ENCODE results near the gene ABHD17A.

ABHD17A gene

DNA sequence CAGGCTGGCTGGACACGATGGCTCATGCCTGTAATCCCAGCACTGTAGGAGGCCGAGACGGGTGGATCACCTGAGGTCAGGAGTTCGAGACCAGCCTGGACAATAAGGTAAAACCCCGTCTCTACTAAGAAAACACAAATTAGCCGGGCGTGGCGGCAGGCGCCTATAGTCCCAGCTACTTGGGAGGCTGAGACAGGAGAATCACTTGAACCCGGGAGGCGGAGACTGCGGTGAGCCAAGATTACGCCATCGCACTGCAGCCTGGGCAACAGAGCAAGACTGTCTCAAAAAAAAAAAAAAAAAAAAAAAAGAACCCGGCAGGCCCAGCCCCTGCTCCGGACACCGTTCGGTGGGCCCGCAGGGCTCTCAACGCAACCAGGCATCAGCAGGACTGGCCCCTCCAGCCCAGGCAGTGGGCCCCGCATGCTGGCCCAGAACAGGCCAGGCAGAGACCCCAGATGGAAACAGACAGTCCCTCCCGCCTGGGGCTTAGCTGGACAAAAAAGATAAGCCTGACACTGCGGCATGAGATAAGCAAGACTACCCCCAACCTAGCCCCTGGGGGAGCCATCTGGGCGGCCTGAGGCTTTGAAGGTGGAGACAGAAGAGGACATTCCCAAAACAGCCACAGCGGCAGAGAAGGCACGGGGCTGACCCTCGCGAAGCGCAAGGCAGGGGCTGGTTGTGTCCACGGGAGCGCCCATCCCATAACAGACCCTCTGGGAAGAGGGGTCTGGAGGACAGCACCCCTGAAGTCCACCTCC, 48.7 kb downstream of the ABHD17A start:
- H3K9me3 ChIP-seq (ENCODE audit: control insufficient read depth, low read length) = no peaks in the 10 kb centered on the region
- WGBS, 2 experiments (ENCODE audit: insufficient coverage in 2 of 2) = 93 to 96% methylated on average over 26 to 29 of the region's 31 CpGs
- no peak overlapping the region for H3K4me3 ChIP-seq (ENCODE audit: extremely low read depth, insufficient read depth, low read length, poor library complexity, severe bottlenecking)

DNA sequence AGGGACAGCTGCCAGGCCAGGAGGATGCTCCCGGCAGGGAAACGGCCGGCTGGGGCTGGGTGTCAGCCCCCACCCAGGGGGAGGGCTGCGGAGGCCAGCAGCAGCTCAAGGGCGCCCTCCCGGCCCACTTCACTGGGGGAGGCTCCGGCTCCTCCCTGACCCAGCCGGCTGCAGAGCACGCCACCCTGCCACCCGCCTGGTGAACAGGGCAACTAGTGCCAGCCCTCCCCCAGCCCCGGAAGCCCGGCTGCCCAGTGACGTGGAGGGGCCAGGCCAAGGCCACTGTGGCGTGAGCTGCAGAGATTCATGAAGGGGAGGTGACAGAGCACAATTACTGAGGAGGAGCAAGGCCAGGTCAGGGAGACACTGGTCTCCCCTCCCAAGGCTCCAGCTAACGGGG, 51.8 kb downstream of the ABHD17A start:
- H3K36me3 ChIP-seq (ENCODE audit: control insufficient read depth, insufficient read depth, low read length) = peaks cover 31% of the 10 kb centered on the region
- no peaks in the 10 kb centered on the region for H3K9me3 ChIP-seq (ENCODE audit: control insufficient read depth, low read length)
- H3K4me3 ChIP-seq (ENCODE audit: extremely low read depth, insufficient read depth, low read length, poor library complexity, severe bottlenecking) = no peak overlapping the region
- no peak overlapping the region for H3K27ac ChIP-seq (ENCODE audit: low read depth, low read length, severe bottlenecking)
- WGBS, 2 experiments (ENCODE audit: insufficient coverage in 2 of 2) = 88 to 93% methylated on average over 15 of the region's 15 CpGs
- peaks cover 12% of the 10 kb centered on the region for H3K4me1 ChIP-seq (ENCODE audit: control insufficient read depth, insufficient read depth, low read length, poor library complexity, severe bottlenecking)

More for the DNA sequence above, 48.7 kb downstream of the ABHD17A start:
- Histone ChIP-seq H3K36me3 (ENCODE audit: control insufficient read depth, insufficient read depth, low read length) (peaks cover 22% of the 10 kb centered on the region), H3K27ac (ENCODE audit: low read depth, low read length, severe bottlenecking) (no peak overlapping the region), H3K4me1 (ENCODE audit: control insufficient read depth, insufficient read depth, low read length, poor library complexity, severe bottlenecking) (peaks cover 18% of the 10 kb centered on the region)

DNA sequence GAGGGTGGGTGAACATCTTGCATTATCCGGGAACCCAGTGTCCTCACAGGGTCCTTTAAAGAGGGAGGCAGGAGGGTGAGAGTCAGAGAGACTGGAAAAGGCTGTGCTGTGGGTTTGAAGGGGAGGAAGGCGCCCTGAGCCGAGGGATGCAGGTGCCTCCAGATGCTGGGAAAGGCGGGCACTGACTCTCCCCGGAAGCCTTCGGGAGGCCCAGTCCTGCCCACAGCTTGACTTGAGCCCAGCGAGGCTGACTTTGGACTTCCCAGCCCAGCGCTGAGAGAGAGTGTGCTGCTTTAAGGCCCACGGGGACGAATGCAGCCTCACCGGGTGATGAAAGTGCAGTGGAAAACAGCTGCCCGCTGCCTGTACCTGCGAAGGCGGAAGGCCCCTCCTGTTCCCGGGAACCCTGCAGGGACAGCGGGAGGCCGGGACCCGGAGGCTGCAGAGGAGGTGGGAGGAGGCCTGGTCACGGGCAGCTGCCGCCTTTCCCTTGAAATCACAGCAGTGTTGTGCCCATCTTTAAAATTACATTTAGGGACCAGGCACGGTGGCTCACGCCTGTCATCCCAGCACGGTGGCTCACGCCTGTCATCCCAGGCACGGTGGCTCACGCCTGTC, 53.1 kb downstream of the ABHD17A start:
- 92 to 95% methylated on average over 23 to 26 of the region's 26 CpGs for WGBS, 2 experiments (ENCODE audit: insufficient coverage in 2 of 2)
- Histone ChIP-seq H3K36me3 (ENCODE audit: control insufficient read depth, insufficient read depth, low read length) (peaks cover 40% of the 10 kb centered on the region), H3K4me3 (ENCODE audit: extremely low read depth, insufficient read depth, low read length, poor library complexity, severe bottlenecking) (no peak overlapping the region), H3K27ac (ENCODE audit: low read depth, low read length, severe bottlenecking) (no peak overlapping the region), H3K4me1 (ENCODE audit: control insufficient read depth, insufficient read depth, low read length, poor library complexity, severe bottlenecking) (peaks cover 16% of the 10 kb centered on the region), H3K9me3 (ENCODE audit: control insufficient read depth, low read length) (no peaks in the 10 kb centered on the region)

DNA sequence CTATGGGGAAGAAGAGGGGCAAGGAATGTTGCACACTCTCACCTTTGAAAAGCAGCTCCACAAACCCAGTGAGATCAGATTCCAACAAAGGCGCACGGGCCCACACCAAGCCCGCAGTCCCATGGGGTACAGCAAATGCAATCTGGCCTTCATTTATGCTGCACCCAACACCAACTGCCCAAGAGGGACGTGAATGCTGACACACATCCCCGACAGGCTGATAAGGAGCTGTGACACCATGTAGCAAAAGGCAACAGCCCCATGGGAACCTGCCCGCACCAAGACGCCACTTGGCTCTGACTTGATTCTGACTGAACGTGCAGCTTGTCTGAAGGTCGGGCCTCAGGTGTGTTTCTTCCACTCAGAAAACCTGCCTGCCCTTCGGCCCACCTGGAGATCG, 54.3 kb downstream of the ABHD17A start:
- Histone ChIP-seq H3K36me3 (ENCODE audit: control insufficient read depth, insufficient read depth, low read length) (peaks cover 42% of the 10 kb centered on the region), H3K4me3 (ENCODE audit: extremely low read depth, insufficient read depth, low read length, poor library complexity, severe bottlenecking) (no peak overlapping the region), H3K27ac (ENCODE audit: low read depth, low read length, severe bottlenecking) (no peak overlapping the region), H3K9me3 (ENCODE audit: control insufficient read depth, low read length) (no peaks in the 10 kb centered on the region), H3K4me1 (ENCODE audit: control insufficient read depth, insufficient read depth, low read length, poor library complexity, severe bottlenecking) (peaks cover 18% of the 10 kb centered on the region)
- WGBS, 2 experiments (ENCODE audit: insufficient coverage in 2 of 2) = 98% methylated on average over 11 of the region's 11 CpGs

DNA sequence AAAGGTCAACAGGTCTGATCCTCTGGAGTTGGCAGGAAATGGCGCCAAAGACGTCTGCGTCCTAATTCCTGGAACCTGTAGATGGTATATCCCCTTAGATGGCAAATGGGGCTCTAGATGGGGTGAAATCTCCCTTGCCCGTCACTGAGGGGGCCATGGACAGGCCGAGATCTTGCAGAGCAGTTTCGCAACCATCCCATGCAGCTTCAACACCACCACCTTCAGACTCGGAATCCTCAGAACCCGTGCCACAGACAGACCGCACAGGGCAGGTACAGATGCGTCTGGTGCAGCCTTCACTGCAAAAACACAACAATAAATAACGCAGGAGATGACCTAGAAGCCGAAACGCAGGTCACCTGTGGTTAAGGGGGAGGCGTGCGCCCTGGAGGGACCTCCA, 54.7 kb downstream of the ABHD17A start:
- Histone ChIP-seq H3K9me3 (ENCODE audit: control insufficient read depth, low read length) (no peaks in the 10 kb centered on the region), H3K4me1 (ENCODE audit: control insufficient read depth, insufficient read depth, low read length, poor library complexity, severe bottlenecking) (peaks cover 22% of the 10 kb centered on the region), H3K27ac (ENCODE audit: low read depth, low read length, severe bottlenecking) (no peak overlapping the region), H3K4me3 (ENCODE audit: extremely low read depth, insufficient read depth, low read length, poor library complexity, severe bottlenecking) (no peak overlapping the region), H3K36me3 (ENCODE audit: control insufficient read depth, insufficient read depth, low read length) (peaks cover 41% of the 10 kb centered on the region)
- WGBS, 2 experiments (ENCODE audit: insufficient coverage in 2 of 2) = 94 to 97% methylated on average over 8 to 12 of the region's 15 CpGs

DNA sequence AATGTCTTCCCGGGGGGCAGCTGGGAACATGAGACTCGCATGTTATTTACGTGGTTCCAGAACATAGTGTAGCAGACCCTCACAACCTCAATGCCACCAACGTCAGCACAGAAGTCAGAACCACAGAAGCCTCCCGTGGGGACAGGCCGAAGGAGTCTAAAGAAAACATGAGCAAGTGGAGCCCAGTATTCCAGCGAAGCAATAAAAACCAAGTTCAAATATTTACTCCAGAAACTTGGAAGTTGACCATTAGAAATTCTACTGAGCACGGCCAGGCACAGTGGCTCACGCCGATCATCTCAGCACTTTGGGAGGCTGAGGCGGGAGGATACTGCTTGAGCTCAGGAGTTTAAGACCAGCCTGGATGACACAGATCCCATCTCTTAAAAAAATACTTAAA, 55.3 kb downstream of the ABHD17A start:
- no peak overlapping the region for H3K4me3 ChIP-seq (ENCODE audit: extremely low read depth, insufficient read depth, low read length, poor library complexity, severe bottlenecking)
- no peak overlapping the region for H3K27ac ChIP-seq (ENCODE audit: low read depth, low read length, severe bottlenecking)
- 89 to 98% methylated on average over 8 to 11 of the region's 11 CpGs for WGBS, 2 experiments (ENCODE audit: insufficient coverage in 2 of 2)
- no peaks in the 10 kb centered on the region for H3K9me3 ChIP-seq (ENCODE audit: control insufficient read depth, low read length)
- H3K4me1 ChIP-seq (ENCODE audit: control insufficient read depth, insufficient read depth, low read length, poor library complexity, severe bottlenecking) = peaks cover 22% of the 10 kb centered on the region
- H3K36me3 ChIP-seq (ENCODE audit: control insufficient read depth, insufficient read depth, low read length) = peaks cover 46% of the 10 kb centered on the region

DNA sequence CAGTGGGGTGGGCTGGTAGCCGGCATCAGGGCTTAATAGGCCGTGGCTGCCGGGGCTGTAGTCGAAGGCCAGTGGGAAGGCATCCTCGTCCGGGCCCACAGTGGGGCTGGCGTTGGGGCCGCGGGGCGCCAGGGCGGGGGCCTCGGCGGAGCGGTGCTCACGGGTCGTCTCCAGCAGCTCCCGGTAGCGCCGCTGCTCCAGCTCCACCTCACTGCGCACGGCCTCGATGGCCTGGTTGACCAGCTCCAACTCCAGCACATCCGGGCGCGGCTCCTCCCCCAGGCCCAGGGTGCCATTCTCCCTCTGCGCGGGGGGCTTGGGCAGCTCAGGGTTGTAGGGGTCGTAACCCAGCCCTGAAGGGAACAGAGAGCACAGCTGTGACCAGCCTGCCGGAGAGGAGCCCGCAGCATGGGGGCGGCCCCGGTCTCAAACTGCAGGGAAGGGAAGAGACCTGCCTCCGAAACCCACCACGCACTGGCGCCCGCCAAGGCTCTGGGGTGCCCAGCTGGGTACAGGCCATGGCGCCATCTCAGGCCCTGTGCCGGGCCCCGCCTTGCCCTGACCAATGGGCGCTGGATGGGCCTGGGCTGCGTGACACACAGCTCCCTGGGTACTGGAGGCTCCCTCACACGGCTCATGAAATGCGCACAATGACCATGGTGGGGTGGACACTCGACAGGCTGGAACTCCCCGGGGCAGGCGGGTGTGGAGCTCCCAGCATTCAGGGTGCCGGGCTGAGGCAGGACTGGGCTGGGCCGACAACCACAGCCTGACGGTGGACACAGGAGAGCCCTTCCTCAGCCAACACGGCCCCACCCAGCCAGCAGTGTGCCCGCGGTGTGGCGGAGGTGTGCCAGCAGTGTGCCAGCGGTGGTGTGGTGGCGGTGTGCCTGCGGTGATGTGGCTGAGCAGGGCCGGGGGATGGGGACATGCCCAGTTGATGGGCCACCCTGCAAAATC, 56.7 kb downstream of the ABHD17A start:
- WGBS, 2 experiments (ENCODE audit: insufficient coverage in 2 of 2) = 96 to 97% methylated on average over 50 to 57 of the region's 57 CpGs

DNA sequence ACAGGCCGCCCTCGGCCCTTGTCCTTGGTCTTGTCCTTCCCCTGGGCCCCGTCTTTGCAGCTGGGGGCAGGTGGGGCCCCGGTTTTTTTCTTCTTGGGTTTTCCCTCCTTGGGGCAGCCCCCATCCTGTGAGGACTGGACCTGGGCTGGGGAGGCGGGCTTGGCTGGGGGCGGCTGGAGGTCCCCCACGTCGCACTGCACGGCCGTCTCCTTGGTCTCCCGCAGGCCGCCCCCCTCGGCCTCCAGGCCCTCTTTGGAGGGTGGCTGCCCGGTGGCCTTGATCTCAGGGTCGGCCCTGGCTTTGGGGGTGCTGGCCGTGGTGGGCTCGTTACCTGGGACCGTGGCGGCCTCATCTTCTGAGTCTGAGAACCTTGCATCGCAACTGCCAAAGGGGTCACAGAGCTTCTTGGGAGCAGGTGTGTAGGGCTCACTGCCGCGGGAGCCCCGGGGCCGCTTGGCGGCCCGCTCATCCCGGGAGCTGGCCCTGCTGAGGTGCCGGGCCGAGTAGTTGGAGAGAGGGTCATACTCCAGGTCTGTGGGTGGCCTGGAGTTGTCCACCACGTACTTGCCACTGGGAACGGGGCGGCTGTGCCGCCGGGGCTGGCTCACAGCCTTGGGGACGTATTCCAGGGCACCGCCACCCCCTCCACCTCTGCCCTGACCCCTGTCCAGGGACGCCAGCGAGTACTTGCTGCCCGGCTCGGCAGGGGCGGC, 57.6 kb downstream of the ABHD17A start:
- peaks cover 22% of the 10 kb centered on the region for H3K4me1 ChIP-seq (ENCODE audit: control insufficient read depth, insufficient read depth, low read length, poor library complexity, severe bottlenecking)
- H3K4me3 ChIP-seq (ENCODE audit: extremely low read depth, insufficient read depth, low read length, poor library complexity, severe bottlenecking) = no peak overlapping the region
- no peaks in the 10 kb centered on the region for H3K9me3 ChIP-seq (ENCODE audit: control insufficient read depth, low read length)
- H3K36me3 ChIP-seq (ENCODE audit: control insufficient read depth, insufficient read depth, low read length) = peaks cover 55% of the 10 kb centered on the region
- 94% methylated on average over 37 to 38 of the region's 41 CpGs for WGBS, 2 experiments (ENCODE audit: insufficient coverage in 2 of 2)
- peak overlapping the region; percentile 43 for H3K27ac ChIP-seq (ENCODE audit: low read depth, low read length, severe bottlenecking)

More for the DNA sequence above, 56.7 kb downstream of the ABHD17A start:
- no peak overlapping the region for H3K27ac ChIP-seq (ENCODE audit: low read depth, low read length, severe bottlenecking)
- peaks cover 22% of the 10 kb centered on the region for H3K4me1 ChIP-seq (ENCODE audit: control insufficient read depth, insufficient read depth, low read length, poor library complexity, severe bottlenecking)
- H3K4me3 ChIP-seq (ENCODE audit: extremely low read depth, insufficient read depth, low read length, poor library complexity, severe bottlenecking) = no peak overlapping the region
- H3K36me3 ChIP-seq (ENCODE audit: control insufficient read depth, insufficient read depth, low read length) = peaks cover 54% of the 10 kb centered on the region
- no peaks in the 10 kb centered on the region for H3K9me3 ChIP-seq (ENCODE audit: control insufficient read depth, low read length)

Data from mesodermal cell (in vitro differentiated cells).